NB4 (cell line): ENCODE results near the gene MPDZ.

ENCODE experiments used
- DNase-seq: peaks from one replicate; pipeline ENCODE4 v3.0.0; 2010; ENCODE audit warnings: low read depth
- H3K4me3 ChIP-seq: one replicate; pipeline ENCODE4 v1.5.1; 2011; ENCODE audit warnings: mild to moderate bottlenecking, low read depth, low read length, moderate library complexity
- MYC ChIP-seq: IDR thresholded peaks from 2 replicates; pipeline ENCODE4 v1.6.1; 2011; ENCODE audit warnings: low read depth, low read length
- POLR2A ChIP-seq: IDR thresholded peaks from 2 replicates; pipeline ENCODE4 v1.6.1; 2011; ENCODE audit warnings: mild to moderate bottlenecking; ENCODE audit not compliant: insufficient read length; ENCODE audit errors: extremely low read depth
- TF ChIP-seq, protein P1 (sequence below): IDR thresholded peaks from 2 replicates; pipeline ENCODE4 v1.6.1; 2011; ENCODE audit warnings: low read depth, low read length
- TF ChIP-seq, protein P2 (sequence below): IDR thresholded peaks from one replicate; pipeline ENCODE4 v1.5.1; 2012; ENCODE audit warnings: low read depth, low read length

Gene MPDZ

DNA sequence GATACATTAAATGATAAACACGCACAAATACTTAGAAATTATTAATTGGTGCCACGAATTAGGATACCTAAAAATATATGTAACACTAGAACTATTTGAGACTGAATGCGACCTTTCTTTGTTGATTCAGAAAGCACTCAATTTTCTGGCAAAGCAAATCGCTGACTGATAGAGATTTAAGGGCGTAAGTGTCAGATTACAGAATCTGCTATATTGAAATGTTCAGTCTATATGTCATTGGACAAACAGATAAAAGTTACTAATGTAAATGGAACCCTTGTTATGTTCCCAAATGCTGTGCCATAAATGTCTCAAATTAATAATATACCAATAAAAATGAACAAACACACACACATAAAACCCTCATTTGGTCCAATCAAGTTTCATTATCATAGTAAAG is 137.9 kb downstream of the MPDZ start:
- no peak for DNase-seq
- TF ChIP-seq, protein P1, sequence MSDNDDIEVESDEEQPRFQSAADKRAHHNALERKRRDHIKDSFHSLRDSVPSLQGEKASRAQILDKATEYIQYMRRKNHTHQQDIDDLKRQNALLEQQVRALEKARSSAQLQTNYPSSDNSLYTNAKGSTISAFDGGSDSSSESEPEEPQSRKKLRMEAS = no peak
- TF ChIP-seq POLR2A (no peak), MYC (no peak)
- TF ChIP-seq, protein P2, sequence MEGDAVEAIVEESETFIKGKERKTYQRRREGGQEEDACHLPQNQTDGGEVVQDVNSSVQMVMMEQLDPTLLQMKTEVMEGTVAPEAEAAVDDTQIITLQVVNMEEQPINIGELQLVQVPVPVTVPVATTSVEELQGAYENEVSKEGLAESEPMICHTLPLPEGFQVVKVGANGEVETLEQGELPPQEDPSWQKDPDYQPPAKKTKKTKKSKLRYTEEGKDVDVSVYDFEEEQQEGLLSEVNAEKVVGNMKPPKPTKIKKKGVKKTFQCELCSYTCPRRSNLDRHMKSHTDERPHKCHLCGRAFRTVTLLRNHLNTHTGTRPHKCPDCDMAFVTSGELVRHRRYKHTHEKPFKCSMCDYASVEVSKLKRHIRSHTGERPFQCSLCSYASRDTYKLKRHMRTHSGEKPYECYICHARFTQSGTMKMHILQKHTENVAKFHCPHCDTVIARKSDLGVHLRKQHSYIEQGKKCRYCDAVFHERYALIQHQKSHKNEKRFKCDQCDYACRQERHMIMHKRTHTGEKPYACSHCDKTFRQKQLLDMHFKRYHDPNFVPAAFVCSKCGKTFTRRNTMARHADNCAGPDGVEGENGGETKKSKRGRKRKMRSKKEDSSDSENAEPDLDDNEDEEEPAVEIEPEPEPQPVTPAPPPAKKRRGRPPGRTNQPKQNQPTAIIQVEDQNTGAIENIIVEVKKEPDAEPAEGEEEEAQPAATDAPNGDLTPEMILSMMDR = no peak
- no peak overlapping the region for H3K4me3 ChIP-seq

DNA sequence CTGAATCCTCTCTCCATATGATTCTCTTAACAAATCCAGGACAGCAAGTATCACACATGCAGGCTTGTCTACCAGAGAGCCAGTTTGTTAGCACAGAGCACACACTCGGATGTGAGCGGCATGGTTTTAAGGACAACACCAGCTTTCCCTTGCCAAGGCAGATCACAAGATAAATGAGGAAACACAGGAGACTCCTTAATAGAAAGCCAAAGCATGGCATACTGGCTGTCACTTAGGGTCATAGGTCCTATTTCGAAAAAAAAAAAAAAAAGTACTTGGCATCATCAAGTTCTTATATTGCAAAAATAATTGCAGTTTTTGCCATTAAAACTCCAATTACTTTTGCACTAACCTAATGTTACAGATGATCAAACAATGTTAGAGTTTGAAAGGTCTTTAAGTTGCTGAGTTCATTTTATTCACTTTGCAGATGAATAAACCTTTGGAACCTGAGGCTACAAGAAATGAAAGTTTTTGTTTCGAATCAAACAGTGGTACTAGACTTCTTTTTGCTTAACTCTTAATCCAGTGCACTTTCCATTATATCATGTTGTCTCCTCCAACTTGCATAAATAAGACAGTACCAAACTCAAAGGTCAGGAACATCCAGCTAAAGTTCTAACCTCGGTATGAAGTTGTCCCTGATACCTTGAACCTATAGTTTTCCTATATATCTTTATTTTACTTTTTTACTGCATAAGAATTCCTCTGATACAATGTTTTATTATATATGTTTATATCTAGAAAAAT is 138.5 kb downstream of the MPDZ start:
- H3K4me3 ChIP-seq = no peak overlapping the region
- no peak for DNase-seq
- TF ChIP-seq POLR2A = no peak
- TF ChIP-seq, protein P1 = no peak
- TF ChIP-seq, protein P2 = no peak
- TF ChIP-seq MYC = no peak

DNA sequence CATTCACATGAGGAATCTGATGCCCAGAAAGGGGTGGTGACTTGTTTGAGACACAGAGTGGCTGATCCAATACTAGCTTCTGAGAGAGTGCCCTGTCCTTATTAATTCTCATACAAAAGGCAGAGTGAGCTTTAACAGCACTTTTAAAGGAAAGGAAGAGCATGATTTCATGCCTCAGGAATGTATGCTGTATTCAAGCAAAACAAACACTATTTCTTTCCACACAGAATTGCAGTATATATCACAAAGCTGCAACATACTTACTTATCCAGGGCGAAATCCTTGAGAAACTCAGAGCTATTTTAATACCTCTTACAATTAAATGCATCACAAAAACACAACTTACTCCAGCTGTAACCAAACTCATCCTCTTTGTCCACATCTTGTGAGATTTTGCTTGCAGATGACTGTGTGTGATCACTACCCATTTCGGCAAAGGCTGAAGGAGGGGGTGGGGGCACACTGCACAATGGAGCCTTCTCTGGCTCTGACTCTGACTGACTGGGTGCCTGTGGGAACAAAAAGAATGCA is 139.8 kb downstream of the MPDZ start:
- no peak for DNase-seq
- H3K4me3 ChIP-seq = no peak overlapping the region
- TF ChIP-seq POLR2A (no peak), MYC (no peak)
- TF ChIP-seq, protein P1 = no peak
- TF ChIP-seq, protein P2 = no peak

DNA sequence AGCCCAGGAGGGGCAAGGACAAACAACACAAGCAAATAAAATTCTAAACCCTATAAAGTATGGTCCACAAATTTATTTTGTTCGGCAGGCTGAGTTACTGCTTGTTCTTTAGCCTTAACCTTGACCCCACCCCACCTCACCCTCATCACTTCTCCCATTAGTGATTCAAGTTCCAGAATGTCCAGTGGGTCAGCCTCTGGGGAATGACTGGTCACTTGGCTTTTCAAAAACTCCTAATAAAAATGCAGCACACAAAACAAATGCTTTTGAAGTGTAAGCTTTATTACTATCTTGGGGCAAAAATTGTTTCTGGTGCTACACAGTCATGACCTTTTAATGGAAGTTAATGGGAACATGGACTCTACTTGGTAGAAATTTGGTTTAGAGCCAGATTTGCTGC is 142.1 kb downstream of the MPDZ start:
- no peak for DNase-seq
- H3K4me3 ChIP-seq = no peak overlapping the region
- TF ChIP-seq, protein P2 = no peak
- TF ChIP-seq POLR2A (no peak), MYC (no peak)
- TF ChIP-seq, protein P1 = no peak

DNA sequence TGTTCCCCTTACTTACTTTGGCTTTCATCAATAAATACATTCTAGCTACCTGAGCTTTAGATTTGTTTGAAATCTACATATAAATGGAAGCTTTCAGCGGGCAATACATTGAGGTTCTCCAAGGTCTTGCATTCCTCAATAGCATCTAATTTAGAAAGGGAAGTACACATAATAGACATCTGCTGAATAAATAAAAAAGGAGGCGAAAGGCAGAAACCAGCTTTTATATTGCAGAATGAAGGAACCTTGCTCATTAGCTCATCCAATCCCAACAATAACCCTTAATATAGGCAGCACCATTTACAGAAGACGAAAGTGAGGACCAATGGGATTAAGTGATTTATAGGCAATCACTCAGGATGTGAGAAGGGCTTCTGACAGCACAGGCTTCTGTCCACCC is 147.5 kb downstream of the MPDZ start:
- H3K4me3 ChIP-seq = no peak overlapping the region
- DNase-seq = no peak
- TF ChIP-seq, protein P1 = no peak
- TF ChIP-seq, protein P2 = no peak
- no peak for TF ChIP-seq MYC
- no peak for TF ChIP-seq POLR2A
